ENCODE data around the gene TPRG1.

The TPRG1 gene, protein sequence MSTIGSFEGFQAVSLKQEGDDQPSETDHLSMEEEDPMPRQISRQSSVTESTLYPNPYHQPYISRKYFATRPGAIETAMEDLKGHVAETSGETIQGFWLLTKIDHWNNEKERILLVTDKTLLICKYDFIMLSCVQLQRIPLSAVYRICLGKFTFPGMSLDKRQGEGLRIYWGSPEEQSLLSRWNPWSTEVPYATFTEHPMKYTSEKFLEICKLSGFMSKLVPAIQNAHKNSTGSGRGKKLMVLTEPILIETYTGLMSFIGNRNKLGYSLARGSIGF

DNA sequence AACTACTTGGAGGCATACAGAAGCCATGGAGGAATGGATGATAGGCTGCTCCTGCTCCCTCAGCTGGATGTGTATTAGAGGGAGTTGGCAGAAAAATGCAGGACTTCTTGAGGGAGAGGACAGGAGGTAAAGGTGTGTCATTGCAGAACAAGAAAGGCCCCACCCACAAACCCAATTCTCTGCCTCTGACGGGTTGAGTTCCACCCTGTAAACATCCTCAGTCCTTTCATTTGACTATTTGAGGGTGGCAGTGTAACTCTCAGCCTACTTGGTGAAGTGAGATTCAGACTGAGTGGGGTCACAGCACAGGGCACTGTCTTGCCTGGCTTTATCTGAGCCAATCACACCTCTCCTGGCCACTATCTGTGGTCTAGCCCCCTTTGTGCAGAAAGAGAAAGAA, at the start of gene TPRG1:
TPRG1 (plus strand) TSS at position 265 of the 400 bp plus-strand sequence. CDS start 35,414 bp downstream, outside the sequence.
- DNase-seq = peak; percentile 19

DNA sequence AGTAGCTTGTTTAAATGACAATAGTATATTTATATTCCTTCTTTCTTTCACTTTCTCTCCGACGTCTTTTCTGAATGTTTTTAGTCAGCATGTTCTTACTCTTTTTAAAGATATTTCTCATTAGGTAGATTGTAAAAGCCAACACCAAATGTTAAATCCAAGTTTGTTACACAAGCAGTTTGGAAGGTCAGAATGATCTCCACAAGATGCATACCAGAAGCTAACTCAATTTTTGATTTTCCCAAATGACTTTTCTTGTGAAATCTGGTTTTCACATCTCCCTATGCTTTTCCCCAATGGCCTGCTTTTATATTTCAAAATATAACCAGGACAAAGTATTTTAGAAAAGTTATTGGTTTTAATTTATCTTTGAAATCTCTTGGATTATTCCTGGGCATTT, 49.7 kb upstream of the TPRG1 start:
- DNase-seq = no peak

DNA sequence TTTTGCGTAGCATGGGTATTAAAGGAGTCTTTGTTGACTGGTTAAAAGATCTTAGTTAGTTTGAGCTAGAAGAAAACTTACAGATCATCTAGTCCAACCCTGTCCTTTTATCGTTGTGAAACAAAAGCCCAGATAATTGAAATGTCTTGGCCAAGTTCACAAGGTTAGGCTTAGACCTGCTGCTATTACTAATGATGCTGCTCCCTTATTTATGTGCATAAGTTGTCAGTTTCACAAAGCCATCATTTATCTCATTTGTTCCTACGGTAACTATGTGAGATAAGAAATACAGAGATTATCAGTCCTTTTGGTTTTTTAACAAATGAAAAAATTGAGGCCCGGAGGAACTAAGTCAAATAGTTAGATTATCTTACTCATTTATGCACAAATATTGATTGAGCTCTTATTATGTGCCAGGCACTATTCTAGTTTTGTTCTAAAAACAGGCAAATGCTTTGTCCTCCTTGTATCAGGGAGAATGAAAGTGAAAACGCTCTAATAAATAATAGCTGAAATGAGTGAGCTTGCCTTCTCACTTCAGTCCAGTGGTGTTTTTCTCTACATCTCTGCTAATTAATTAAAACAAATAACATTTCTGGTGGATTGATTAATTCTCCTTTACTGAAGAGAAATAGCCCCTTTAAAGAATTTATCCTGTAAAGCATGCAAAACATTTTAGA, 49.1 kb upstream of the TPRG1 start:
- DNase-seq = no peak

DNA sequence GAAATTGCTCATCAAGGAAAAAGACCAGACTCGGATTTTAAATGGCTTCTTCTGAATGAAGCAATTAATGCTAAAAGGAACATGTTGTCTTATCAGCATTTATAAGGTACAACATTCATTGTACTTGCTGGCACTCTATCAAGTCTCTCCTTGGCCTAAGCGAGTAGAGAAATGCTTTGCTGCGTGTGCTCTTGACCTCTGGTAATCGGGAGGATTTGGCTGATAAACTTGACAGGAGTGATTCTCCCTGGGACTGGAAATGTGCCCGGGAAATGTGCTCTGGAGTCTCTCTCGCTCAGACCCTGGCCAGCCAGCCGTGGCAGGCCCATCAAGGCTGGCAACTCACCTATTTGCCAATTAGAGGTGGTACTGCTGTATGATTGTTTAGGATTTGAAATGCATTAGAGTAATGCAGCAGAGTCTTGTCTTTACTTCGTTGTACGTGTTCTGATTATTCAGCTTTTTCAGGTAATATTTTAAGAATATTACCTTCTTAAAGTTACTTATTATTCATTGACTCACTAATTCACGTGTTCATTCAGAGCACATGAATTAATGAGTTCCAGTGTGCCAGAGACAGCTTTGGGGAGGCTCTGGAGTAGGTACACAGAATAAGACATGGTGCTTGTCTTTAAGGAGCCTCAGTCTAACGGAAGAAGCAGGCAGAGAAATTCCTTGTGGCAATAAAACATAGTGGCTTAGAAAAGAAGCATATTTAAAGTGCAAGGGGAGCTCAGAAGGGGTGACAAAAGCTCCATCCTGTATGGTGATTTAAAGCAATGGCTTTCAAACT, 48.0 kb upstream of the TPRG1 start:
- peak; percentile 30 for DNase-seq

DNA sequence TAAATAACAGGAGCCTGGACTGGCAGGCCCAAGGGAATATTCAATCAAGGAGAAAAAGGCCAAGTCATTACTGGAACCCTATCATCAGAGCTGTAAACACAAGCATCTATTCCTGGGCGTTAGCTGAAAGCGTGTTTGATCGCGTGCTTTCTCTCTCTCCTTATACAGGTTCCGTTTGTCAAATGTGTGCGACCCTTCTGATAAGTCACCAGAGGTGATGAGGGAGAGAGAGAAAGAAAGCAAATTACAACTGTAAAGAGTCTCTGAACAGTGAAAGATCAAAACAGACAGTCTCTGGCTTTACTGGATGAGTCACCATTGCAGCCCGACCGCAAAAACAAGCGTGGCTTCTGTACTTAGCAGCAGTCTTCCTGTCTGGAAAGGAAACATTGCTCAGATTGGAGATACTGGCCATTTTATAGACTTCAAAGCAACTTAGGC, 39.5 kb upstream of the TPRG1 start:
- DNase-seq = peak; percentile 69

DNA sequence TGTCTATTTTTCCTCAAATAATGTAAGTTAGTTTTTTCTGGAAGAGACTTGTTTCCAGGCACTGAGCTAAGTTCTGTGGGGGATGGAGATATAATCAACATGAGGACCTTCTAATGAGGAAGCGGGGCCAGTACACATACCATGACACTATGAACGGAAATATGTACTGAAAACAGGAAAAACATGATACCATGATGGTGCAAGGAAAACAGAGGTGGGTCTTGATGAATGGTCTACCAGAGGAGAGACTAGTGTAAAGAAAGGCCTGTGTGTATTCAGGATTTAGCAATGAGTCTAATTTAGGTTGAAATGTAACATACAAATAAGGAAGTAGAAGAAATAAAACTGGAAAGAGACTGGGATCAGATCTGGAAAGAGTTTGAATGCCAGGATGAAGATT, 38.9 kb upstream of the TPRG1 start:
- no peak for DNase-seq

DNA sequence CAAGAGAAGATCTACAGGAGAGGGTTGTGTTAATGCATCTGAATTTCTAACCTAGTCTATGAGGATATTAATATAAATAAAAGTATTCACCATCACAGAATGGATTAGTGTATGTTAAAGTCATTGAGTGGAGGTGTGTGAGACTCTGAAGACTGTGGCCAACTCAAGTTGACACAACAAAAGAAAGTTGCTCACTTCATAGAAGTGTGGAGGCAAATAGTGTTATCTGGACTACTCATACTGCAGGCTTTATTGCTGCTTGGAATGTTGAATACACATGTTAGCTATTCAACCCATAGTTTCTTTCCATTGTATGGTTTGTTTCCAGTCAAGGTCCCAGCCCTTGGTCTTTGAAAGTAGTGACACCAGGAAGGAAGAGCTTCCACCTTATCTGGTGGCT, 38.0 kb upstream of the TPRG1 start:
- DNase-seq = no peak

DNA sequence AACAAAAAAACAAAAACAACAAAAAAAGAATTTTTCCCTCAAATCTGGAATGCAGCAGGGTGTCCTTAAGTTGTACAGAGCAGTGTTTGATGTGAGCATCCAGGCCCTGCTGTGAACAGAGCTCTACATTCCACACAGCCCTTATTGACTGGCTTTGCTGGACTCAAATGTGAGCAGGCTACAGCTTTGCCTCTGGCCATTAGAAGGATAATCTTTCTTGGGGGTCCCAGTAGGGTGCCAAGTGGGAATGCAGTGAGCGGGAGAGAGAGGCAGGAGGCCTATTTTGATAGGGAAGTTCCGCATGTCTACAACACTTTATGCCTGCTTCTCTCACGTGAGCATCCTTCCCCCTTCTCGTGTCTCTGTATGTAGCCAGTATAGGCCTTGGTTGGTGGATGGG, 34.4 kb upstream of the TPRG1 start:
- no peak for DNase-seq

DNA sequence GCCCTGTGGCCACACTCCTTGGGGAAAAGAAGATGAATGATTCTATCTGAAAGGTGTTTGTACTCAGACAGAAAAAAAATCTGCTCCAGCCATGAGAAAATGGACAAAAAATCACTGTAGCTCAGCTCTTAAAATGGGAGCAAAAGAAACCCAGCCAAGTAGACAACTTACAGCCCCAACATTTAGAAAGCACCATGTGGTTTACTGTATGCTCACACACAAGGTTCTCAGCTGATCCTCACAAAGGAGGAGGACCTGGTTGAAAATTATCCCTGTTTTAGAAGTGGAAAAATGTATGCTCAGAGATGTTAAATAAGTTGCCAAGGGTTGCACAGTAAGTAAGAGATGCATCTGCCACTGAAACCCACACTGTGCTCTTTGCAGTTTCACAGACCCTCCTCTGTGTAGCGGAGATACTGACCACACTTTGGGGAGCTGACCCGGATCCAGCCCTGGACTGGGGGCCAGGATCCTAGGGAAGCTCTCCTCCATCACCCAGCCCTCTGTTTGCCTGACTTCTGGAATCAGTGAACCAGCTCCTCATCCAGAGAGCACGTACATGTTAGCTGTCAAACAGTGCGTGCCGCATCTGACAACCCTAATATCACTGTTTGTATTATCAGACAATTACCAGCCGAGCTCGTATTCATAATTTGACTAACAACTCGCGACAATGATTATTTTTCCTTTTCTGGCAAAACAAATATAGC, 32.7 kb upstream of the TPRG1 start:
- no peak for DNase-seq

DNA sequence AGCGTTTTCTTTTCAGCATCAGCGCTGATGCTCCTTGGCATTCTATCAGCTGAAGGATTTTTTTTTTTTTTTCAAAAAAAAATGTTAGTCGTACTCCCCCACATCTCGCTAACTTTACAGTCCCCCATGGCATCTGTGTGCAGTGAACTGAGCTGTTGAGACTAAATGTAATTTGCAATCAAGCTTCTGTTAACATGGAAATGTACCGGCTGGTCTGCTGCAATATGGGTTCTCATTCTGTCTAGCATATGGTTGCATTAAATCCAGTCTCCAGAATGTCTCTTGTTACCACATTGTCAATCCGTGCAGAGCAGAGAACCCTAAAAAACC, 32.2 kb upstream of the TPRG1 start:
- no peak for DNase-seq

DNA sequence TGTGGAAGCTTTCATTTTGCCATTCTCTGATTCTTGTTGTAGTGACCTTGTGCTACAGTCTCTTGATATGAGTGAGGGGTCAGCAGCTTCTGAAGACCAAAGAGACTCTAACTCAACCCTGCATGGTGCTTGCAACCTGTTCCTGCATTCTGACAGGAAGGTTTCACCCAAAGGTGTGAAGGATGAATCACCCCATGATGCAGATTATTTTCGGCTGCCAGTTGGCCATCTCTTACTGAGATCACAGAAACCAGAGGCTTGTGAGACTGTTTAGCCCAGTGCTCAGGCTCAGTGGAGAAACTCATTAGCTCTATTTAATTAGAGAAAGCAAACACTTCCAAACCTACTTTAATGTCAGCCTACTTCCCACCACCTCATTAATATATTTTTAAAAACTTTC, 29.2 kb upstream of the TPRG1 start:
- peak; percentile 15 for DNase-seq

DNA sequence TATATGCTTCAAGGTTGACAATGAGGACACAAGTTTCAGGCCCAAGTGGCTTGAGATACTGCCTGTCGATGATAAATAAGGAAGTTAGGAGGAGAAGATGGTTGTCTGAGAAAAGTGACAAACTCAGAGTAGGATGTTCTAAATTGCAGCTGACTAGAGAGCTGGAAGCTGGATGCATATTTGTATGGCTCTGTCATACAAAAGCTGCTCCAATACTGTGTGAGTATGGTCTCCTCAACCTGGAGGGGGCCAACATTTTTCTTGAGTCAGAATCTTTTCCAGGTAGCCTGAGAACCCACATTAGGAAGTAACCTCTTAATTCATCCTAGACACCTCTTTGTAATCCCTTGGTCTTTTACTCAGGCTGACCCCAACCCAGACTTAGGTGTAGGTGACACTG, 28.4 kb upstream of the TPRG1 start:
- DNase-seq = no peak

DNA sequence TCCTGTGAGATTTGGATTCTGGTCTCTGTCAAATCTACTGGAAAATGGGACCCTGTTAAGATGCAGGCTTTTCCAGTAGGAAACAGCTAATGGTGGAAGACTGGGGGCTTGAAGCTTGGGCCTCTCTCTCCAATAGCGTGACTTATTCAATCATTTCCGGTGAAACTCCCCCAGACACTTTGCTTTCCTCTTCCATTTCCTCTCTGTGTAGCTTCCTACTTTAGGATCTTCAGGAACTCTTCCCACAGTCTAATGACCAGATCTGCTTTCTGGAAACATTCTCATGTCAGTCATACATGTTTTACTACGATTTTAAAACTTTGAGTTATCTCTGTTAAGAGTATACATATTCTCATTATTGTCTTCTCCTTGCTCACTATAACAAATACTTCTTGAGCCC, 28.0 kb upstream of the TPRG1 start:
- DNase-seq = no peak

DNA sequence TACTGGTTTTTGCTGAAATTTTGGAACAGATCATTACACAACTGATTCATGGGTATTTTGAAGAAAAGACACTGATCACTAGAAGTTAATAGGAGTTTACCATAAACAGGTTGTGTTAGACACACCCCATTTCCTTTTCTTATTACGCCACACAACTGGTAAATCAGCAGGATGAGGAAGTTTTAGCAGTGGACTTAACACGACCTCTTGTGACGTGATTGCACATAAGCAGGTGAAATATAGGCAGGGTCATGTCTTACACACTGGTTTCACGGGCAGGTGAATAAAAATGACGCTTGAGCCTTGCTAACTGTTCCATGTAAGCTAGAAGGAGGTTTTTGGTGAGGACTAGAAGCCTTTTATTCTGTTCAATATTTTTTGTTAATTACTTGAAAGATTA, 27.1 kb upstream of the TPRG1 start:
- DNase-seq = peak; percentile 83

DNA sequence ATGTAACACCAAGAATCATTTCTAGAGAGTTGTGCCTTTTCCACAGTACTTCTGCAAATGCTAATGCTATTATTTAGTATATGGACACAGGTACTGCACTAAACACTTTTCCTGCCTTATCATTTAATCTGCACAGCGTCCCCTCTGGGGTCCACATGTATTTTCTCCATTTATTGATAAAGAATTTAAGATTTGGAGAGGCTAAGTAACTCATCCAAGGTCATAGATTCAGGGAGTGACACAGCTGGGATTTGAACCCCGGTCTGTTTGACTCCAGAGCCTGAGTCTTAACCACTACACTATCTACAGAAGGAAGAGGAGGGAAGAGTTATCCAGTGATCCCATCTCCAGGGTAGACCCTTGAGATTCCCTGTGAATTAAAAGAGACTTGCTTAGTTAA, 24.9 kb upstream of the TPRG1 start:
- DNase-seq = peak; percentile 83

DNA sequence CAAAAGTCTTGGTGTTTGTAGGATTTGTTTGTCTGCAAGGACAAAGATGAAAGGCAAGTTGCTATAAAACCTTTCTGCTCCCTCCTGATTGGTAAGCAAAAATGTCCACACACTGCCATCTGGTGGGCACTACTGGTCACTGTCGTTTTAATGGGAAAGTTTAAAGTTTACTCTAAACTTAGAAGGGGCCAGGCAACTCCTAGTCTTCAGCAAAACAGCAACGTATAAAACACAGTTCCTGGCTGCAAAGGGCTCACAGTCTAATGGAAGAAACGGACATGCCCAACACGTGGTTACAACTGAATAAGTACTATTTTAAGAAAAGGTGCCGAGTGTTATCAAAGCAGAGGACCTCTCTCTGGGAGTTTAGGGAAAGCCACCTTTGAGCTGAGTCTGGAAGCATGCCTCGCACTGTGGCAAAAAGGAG, 23.7 kb upstream of the TPRG1 start:
- peak; percentile 71 for DNase-seq

DNA sequence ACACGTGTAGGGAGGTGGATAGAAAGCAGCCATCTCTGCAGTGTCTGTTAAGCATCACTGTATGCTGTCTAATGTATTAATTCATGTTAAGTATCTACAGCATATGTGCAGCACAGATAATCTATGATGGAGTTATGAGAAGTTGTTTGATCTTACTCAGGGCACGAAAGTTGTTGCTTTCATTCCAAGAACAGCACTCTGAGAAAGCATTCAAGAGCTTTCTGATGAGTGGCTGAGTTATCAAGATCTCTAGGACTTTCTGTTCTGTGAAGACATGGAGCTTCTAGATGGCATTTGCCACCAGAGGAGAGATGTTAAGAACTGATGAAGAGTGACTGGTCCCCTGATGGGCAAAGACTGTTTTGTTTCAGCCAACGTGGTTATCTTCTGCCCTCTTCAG, 22.6 kb upstream of the TPRG1 start:
- DNase-seq = no peak

DNA sequence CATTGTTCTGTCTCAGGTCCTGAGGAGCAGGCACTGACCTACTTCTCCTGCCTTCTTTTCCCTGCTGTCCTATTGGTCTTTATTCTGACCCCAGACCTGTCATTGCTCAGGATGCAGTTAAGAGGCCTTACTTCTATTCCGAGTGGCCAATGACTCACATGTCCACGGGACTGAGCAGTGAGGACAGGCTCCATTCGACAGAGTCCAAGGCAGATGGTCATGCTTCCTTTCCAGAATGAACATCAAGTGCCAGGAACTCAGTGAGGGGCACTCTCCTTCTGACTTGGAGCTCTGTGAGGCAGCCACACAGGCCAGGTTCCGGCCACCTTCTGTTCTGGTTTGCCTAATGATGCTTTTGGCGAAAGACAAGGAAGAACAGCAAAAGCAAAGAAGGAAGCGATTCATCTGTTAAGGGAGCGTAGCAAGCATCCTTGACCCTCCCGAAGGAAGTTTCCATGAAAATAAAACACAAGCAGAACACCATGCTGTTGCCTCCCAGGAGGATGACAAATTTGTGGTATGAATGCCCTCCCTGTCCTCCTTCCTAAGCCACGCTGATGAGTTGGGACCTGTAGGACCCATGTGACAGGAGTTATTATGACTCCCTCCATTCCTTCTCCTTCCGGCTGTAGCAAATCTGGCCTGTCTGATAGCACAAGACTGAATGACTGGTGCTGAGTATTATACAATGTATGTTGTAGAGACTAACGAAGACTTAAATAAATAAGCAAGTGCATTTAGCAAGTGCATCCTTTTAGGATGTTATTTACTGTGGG, 14.4 kb upstream of the TPRG1 start:
- DNase-seq = no peak

DNA sequence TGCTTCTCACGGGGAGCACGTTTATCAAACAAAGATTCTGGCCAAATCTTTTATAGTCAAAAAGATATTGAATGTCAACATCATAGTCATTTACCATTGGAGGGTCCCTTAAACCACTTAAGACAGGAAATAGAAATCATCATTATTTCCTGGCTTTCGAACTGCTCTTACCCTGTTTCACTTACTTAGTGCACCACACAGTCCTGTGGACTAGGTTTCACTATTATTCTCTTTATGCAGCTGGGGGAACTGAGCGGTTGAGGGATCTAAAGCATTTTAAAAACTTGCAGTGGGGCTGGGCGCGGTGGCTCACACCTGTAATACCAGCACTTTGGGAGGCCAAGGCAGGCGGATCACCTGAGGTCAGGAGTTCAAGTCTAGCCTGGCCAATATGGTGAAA, 13.7 kb upstream of the TPRG1 start:
- DNase-seq = no peak

DNA sequence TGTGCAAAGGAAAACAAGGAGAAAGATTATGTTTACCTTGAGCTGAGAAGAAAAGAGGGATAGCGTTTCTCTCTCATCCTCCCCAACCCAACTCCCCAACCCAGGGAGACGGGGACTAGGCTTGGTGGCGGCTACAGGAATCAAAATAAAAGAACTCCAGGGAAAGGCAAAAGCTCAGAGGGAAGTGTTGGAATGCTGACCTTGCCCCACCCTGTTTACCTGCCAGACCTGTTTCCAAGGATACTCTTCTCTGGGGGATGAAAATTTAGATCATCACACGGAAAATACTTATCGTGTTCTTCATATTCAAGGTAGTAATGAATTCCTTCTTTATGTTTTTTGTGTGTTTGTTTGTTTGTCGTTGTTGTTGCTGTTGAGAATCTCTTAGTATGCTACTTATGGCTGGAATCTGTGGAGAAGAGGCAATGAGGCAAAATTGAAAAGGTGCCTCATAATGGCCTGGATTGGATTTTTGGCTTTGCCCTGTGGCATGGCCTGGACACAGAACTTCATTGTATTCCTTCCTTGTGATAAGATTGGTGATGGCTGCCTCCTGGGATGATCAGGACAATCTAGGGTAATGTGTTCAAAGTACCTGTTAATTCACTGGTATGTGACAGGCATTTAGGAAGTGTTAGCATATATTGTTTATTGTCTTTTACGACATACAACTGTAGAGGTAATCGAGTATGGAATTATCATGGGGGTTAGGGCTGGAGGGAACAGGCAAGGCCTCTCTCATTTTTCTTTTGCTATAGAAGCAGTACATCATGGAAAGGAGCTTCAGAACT, 11.1 kb upstream of the TPRG1 start:
- DNase-seq = no peak

DNA sequence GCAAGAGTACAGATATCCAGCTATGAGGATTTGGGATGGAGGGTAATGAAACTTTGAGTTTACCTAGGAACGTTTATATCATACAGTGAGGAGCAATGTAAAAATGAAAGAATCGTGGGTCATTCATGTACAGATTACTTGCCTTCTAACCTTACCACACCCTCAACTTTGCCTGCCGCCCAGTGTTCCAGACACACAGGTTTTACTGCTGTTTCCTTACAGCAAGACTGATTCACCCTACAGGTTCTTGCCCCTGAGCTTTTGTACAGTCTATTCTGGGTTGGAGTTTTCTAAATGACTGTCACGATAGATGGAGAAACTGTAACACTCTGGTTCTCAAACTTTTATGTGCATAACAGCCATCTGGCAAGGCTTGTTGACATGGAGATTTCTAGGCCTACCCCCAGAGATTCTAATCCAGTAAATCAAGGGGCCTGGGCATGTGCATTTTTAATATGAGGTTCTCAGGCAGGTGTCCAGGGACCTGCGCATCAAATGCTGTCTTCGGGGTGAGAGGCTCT, 6.6 kb upstream of the TPRG1 start:
- DNase-seq = no peak

DNA sequence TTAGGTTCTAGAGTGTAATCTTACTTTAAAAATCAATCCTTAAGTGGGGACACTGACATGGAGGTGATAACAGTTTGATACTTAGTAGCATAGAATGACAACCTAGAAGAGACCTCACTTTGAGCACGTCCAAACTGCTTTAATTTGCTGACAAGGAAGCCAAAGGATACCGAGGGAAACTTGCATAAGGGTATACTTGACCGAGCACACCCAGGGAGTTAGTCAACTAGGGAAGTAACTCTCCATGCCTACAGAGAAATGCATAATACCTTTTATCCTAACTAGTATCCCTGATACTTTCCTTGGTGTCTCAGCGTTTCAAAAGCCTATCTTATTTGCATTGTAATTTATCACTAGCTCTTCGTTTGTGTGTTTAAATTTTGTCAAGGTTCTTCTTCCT, 5.5 kb upstream of the TPRG1 start:
- DNase-seq = no peak
